ENCODE measurements around the gene CRYBA1. TPM values are rescaled to one million over a fixed set of nuclear protein-coding genes. Genes with fewer than 3 reads are reported as not detected.
A peak's percentile ranks its signal among the peaks of the same experiment; 100 is the strongest.

CRYBA1 gene
- total RNA-seq, 1 donor from 2014 or later, result 2.7 TPM

DNA sequence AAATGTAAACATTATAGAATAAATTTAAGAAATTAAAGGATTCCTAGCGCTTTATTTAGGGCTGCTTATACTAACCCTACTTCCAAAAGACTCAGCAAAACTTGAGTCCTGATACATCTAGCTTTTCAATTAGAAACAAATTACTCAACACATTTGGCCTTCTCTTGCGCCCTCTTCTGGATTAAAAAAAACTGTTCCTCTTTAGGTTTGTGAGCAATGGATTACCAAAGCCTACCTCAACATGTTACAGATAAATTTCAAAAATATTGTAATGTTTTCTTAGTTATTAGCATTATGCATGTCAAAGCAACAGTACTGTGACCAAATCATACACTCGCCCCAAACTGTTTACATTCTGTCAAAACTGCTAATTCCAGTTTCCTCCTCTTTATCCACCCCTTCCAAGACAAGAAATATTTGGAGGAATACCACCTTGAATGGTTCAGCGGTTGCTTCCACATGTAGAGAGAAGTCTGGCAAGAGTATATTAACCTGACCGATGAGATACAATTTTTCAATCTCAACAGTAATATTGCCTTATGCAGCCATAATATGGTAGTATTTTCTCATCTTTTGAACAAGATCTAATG is 44.6 kb downstream of the CRYBA1 start:
- Mint-ChIP-seq H3K27me3 (ENCODE audit: unreplicated experiment) (peaks cover 10% of the 10 kb centered on the region), H3K36me3 (ENCODE audit: unreplicated experiment) (no peaks in the 10 kb centered on the region), H3K4me1 (ENCODE audit: low read depth, unreplicated experiment) (peaks cover 27% of the 10 kb centered on the region), H3K4me3 (ENCODE audit: unreplicated experiment) (peak overlapping the region; percentile 93), H3K27ac (ENCODE audit: unreplicated experiment) (peak overlapping the region; percentile 59), H3K9me3 (ENCODE audit: unreplicated experiment) (peaks cover 17% of the 10 kb centered on the region)
- TF ChIP-seq, protein P1, sequence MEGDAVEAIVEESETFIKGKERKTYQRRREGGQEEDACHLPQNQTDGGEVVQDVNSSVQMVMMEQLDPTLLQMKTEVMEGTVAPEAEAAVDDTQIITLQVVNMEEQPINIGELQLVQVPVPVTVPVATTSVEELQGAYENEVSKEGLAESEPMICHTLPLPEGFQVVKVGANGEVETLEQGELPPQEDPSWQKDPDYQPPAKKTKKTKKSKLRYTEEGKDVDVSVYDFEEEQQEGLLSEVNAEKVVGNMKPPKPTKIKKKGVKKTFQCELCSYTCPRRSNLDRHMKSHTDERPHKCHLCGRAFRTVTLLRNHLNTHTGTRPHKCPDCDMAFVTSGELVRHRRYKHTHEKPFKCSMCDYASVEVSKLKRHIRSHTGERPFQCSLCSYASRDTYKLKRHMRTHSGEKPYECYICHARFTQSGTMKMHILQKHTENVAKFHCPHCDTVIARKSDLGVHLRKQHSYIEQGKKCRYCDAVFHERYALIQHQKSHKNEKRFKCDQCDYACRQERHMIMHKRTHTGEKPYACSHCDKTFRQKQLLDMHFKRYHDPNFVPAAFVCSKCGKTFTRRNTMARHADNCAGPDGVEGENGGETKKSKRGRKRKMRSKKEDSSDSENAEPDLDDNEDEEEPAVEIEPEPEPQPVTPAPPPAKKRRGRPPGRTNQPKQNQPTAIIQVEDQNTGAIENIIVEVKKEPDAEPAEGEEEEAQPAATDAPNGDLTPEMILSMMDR (IDR thresholded peaks at IDR 0.05; ENCODE audit: partially characterized antibody, unreplicated experiment), result peak; percentile 59
- no peak for DNase-seq

- Mint-ChIP-seq H3K9me3 (ENCODE audit: unreplicated experiment) (peaks cover 17% of the 10 kb centered on the region), H3K4me3 (ENCODE audit: unreplicated experiment) (peak overlapping the region; percentile 100), H3K36me3 (ENCODE audit: unreplicated experiment) (no peaks in the 10 kb centered on the region), H3K27me3 (ENCODE audit: unreplicated experiment) (peaks cover 10% of the 10 kb centered on the region), H3K27ac (ENCODE audit: unreplicated experiment) (peak overlapping the region; percentile 93), H3K4me1 (ENCODE audit: low read depth, unreplicated experiment) (peaks cover 22% of the 10 kb centered on the region)
- peak; percentile 48 for DNase-seq
- TF ChIP-seq, protein P1 (IDR thresholded peaks at IDR 0.05; ENCODE audit: partially characterized antibody, unreplicated experiment), result no peak
Observed at GRCh38 chr17:29292071-29292991, 45.7 kb downstream of the CRYBA1 start.

DNA sequence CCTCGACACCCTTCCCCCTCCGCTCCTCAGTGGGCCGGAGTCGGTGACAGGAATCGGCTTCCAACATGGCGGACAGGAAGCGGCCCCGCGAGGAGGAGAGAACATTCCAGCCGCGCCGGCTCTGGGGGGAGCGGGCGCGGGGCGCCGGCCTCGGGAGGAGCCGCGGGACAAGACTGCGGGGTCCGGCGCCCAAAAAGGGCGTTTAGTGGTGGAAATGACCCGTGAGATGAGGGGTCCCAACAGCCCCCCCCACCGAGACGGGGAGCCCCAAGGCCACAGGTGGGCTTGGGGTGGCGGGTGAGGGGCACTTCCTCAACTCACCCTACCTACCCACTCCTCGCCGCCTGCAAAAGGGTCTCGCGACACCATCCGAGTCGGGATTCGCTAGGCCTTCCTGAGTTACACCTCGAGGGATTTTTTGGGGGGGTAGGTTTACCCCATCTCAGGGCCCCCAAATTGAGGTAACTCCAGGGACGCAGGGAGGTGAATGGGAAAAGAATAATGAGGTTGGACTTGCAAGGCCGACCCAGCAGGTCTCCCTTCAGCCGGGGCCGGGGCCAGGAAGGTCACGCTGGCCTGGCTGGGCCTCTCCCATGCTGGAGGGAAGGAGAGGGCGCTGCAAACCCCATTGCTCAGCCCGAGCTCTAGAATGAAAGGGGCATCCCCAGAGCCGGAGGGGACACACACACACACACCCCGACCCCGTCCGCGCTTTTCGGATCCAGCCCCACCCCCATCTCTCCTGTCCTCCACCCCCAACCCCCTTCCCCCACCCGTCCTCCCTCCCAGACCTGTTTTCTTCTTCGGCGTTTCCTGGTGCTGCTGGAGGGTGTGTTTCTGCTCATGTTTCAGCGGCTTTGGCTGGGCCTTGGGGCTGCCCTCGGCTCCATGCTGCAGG is 46.6 kb downstream of the CRYBA1 start:
- Mint-ChIP-seq H3K27me3 (ENCODE audit: unreplicated experiment) (peaks cover 8% of the 10 kb centered on the region), H3K27ac (ENCODE audit: unreplicated experiment) (peak overlapping the region; percentile 99), H3K4me1 (ENCODE audit: low read depth, unreplicated experiment) (peaks cover 21% of the 10 kb centered on the region), H3K9me3 (ENCODE audit: unreplicated experiment) (peaks cover 15% of the 10 kb centered on the region), H3K36me3 (ENCODE audit: unreplicated experiment) (no peaks in the 10 kb centered on the region), H3K4me3 (ENCODE audit: unreplicated experiment) (peak overlapping the region; percentile 100)
- TF ChIP-seq, protein P1 (IDR thresholded peaks at IDR 0.05; ENCODE audit: partially characterized antibody, unreplicated experiment), result no peak
- peak; percentile 75 for DNase-seq

- peak; percentile 98 for DNase-seq
- TF ChIP-seq, protein P1 (IDR thresholded peaks at IDR 0.05; ENCODE audit: partially characterized antibody, unreplicated experiment), result no peak
- H3K27me3 Mint-ChIP-seq (ENCODE audit: unreplicated experiment), result peaks cover 8% of the 10 kb centered on the region
- no peaks in the 10 kb centered on the region for H3K36me3 Mint-ChIP-seq (ENCODE audit: unreplicated experiment)
- peaks cover 15% of the 10 kb centered on the region for H3K9me3 Mint-ChIP-seq (ENCODE audit: unreplicated experiment)
- peaks cover 17% of the 10 kb centered on the region for H3K4me1 Mint-ChIP-seq (ENCODE audit: low read depth, unreplicated experiment)
- H3K27ac Mint-ChIP-seq (ENCODE audit: unreplicated experiment), result peak within 1 kb of the TSS; percentile 99
- H3K4me3 Mint-ChIP-seq (ENCODE audit: unreplicated experiment), result peak within 1 kb of the TSS; percentile 100
Observed at GRCh38 chr17:29293890-29294579, 47.4 kb downstream of the CRYBA1 start, which contains the start of gene NUFIP2. Gene NUFIP2 (minus strand): TSS chr17:29294148. CDS start chr17:29294059, 89 bp downstream.

All from glutamatergic neuron (in vitro differentiated cells).